GM23248 (cell line): ENCODE measurements around the gene ANO8. TPM values are rescaled to one million over a fixed set of nuclear protein-coding genes. Genes with fewer than 3 reads are reported as not detected.

Source experiments
- DNase-seq: peaks from one replicate; pipeline ENCODE4 v3.0.0-alpha.2; 2015
- H2AFZ ChIP-seq: fragments of 200-600 bp; sonication (generic); 2 replicates; pipeline ENCODE4 v1.6.1; 2016; ENCODE audit warnings: antibody characterized with exemption
- H3F3A ChIP-seq: fragments of 200-600 bp; sonication (generic); 2 replicates; pipeline ENCODE4 v1.6.1; 2016; ENCODE audit warnings: mild to moderate bottlenecking, antibody characterized with exemption, mixed run types; ENCODE audit not compliant: insufficient read depth
- H3K27ac ChIP-seq: fragments of 200-600 bp; sonication (generic); 2 replicates; pipeline ENCODE4 v1.5.1; 2016; ENCODE audit warnings: mild to moderate bottlenecking
- H3K27me3 ChIP-seq: fragments of 200-600 bp; sonication (generic); replicated peaks from 2 replicates; pipeline ENCODE4 v1.6.1; 2016; ENCODE audit warnings: mild to moderate bottlenecking; ENCODE audit not compliant: insufficient read depth
- H3K36me3 ChIP-seq: fragments of 200-600 bp; sonication (generic); 2 replicates; pipeline ENCODE4 v1.6.1; 2016; ENCODE audit warnings: low read depth, mild to moderate bottlenecking
- H3K4me1 ChIP-seq: fragments of 200-600 bp; sonication (generic); 2 replicates; pipeline ENCODE4 v1.6.1; 2016; ENCODE audit warnings: mild to moderate bottlenecking; ENCODE audit not compliant: insufficient read depth
- H3K4me2 ChIP-seq: fragments of 200-600 bp; sonication (generic); one replicate; pipeline ENCODE4 v1.6.1; 2016; ENCODE audit warnings: mild to moderate bottlenecking; ENCODE audit not compliant: unreplicated experiment
- H3K4me3 ChIP-seq: fragments of 200-600 bp; sonication (generic); 2 replicates; pipeline ENCODE4 v1.5.1; 2016; ENCODE audit warnings: mild to moderate bottlenecking
- H3K79me2 ChIP-seq: fragments of 200-600 bp; sonication (generic); 2 replicates; pipeline ENCODE4 v1.6.1; 2016; ENCODE audit warnings: mild to moderate bottlenecking; ENCODE audit not compliant: insufficient read depth
- H3K9ac ChIP-seq: fragments of 200-600 bp; sonication (generic); 2 replicates; pipeline ENCODE4 v1.6.1; 2016; ENCODE audit warnings: mild to moderate bottlenecking
- H3K9me2 ChIP-seq: fragments of 200-600 bp; sonication (generic); 2 replicates; pipeline ENCODE4 v1.6.1; 2016; ENCODE audit warnings: mixed run types, mild to moderate bottlenecking, moderate library complexity; ENCODE audit not compliant: insufficient read depth
- H3K9me3 ChIP-seq: fragments of 200-600 bp; sonication (generic); one replicate; pipeline ENCODE4 v1.6.1; 2017; ENCODE audit warnings: low read depth
- H4K20me1 ChIP-seq: fragments of 200-600 bp; sonication (generic); 2 replicates; pipeline ENCODE4 v1.6.0; 2016; ENCODE audit not compliant: insufficient read depth
- EZH2 ChIP-seq: fragments of 200-600 bp; sonication (generic); IDR thresholded peaks from 2 replicates; pipeline ENCODE4 v1.6.1; 2018; ENCODE audit warnings: antibody characterized with exemption, mild to moderate bottlenecking; ENCODE audit not compliant: insufficient read depth, poor library complexity, severe bottlenecking
- EZH2phosphoT487 ChIP-seq: fragments of 200-600 bp; sonication (generic); IDR thresholded peaks from 2 replicates; pipeline ENCODE4 v1.6.1; 2018; ENCODE audit warnings: antibody characterized with exemption, moderate library complexity, mild to moderate bottlenecking, low read depth; ENCODE audit not compliant: insufficient read depth
- WGBS, 2 experiments: methylation state at CpG; one replicate each; pipeline ENCODE4 v1.1.6; 2015 to 2017; ENCODE audit warnings: low lambda C conversion rate in 2 of 2, low coverage in 1 of 2; ENCODE audit errors: missing lambda C conversion rate in 2 of 2; 5-methylcytosine and 5-hydroxymethylcytosine counted together
- in situ Hi-C: fragments of 300-500 bp; cut with MboI; formaldehyde crosslinking; loops from 2 replicates; pipeline ENCODE4 v1.15.0; 2020
- polyA plus RNA-seq: library from polyadenylated mRNA; unstranded; fragments of >200 nt; fragmentation: Nextera tagmentation; extraction: Ambion mirVana; gene quantifications from 2 replicates; pipeline ENCODE4 v1.2.1, GENCODE V29; 2016
- total RNA-seq: library from RNA; depleted of rRNA; stranded (reverse); fragments of >200 nt; shearing (Covaris generic); gene quantifications from 2 replicates; pipeline ENCODE4 v1.2.3, GENCODE V29; 2014

The ANO8 gene
- total and polyA plus RNA-seq, 2 experiments from 2014 or later, result 0.61 to 4.0 TPM

GRCh38 chr19:17327654-17328516 lies 6.8 kb downstream of the ANO8 start:
- 77 to 94% methylated on average over 34 to 64 of the region's 64 CpGs for WGBS, 2 experiments
- Histone ChIP-seq H3K79me2 (no peaks in the 10 kb centered on the region), H3F3A (0 out of 2 replicates have a peak, but pooled peaks cover 12% of the 10 kb centered on the region), H3K4me1 (no peaks in the 10 kb centered on the region), H3K9me2 (no peaks in the 10 kb centered on the region), H3K9me3 (no peaks in the 10 kb centered on the region), H2AFZ (no peak overlapping the region), H3K4me2 (no peak overlapping the region), H4K20me1 (no peaks in the 10 kb centered on the region), H3K27ac (no peak overlapping the region), H3K36me3 (no peaks in the 10 kb centered on the region), H3K4me3 (no peak overlapping the region), H3K27me3 (no peaks in the 10 kb centered on the region), H3K9ac (no peak overlapping the region)
- DNase-seq, result no peak
- TF ChIP-seq EZH2, result no peak
- TF ChIP-seq EZH2phosphoT487, result no peak
- in situ Hi-C loops, result no loop called here

- Histone ChIP-seq H2AFZ (no peak overlapping the region), H3K27ac (no peak overlapping the region), H3K9me2 (no peaks in the 10 kb centered on the region), H3K4me3 (no peak overlapping the region), H3K27me3 (no peaks in the 10 kb centered on the region), H3K4me1 (no peaks in the 10 kb centered on the region), H3K4me2 (no peak overlapping the region), H3F3A (0 out of 2 replicates have a peak, but pooled peaks cover 12% of the 10 kb centered on the region), H3K79me2 (no peaks in the 10 kb centered on the region), H3K9me3 (no peaks in the 10 kb centered on the region), H3K9ac (no peak overlapping the region), H4K20me1 (no peaks in the 10 kb centered on the region), H3K36me3 (no peaks in the 10 kb centered on the region)
- TF ChIP-seq EZH2, result no peak
- in situ Hi-C loops, result no loop called here
- no peak for DNase-seq
- 93% methylated on average over 26 to 27 of the region's 27 CpGs for WGBS, 2 experiments
Observed at GRCh38 chr19:17327068-17327653, 7.5 kb downstream of the ANO8 start.

- Histone ChIP-seq H3K4me1 (no peaks in the 10 kb centered on the region), H3K9ac (no peak overlapping the region), H3F3A (0 out of 2 replicates have a peak, but pooled peaks cover 12% of the 10 kb centered on the region), H3K9me2 (no peaks in the 10 kb centered on the region), H3K36me3 (no peaks in the 10 kb centered on the region), H2AFZ (no peak overlapping the region), H3K4me3 (no peak overlapping the region), H4K20me1 (no peaks in the 10 kb centered on the region), H3K27ac (no peak overlapping the region), H3K9me3 (no peaks in the 10 kb centered on the region), H3K27me3 (no peaks in the 10 kb centered on the region), H3K4me2 (no peak overlapping the region), H3K79me2 (no peaks in the 10 kb centered on the region)
- DNase-seq, result no peak
- in situ Hi-C loops, result no loop called here
- TF ChIP-seq EZH2phosphoT487 (no peak), EZH2 (no peak)
- 85% methylated on average over 11 of the region's 11 CpGs for WGBS, 2 experiments
Observed at GRCh38 chr19:17326595-17326966, 8.1 kb downstream of the ANO8 start.

- no peak for DNase-seq
- Histone ChIP-seq H3K79me2 (no peaks in the 10 kb centered on the region), H3K4me2 (no peak overlapping the region), H3K9me2 (no peaks in the 10 kb centered on the region), H3K36me3 (no peaks in the 10 kb centered on the region), H3K27ac (no peak overlapping the region), H3F3A (0 out of 2 replicates have a peak, but pooled peaks cover 12% of the 10 kb centered on the region), H3K4me1 (no peaks in the 10 kb centered on the region), H4K20me1 (no peaks in the 10 kb centered on the region), H3K9ac (no peak overlapping the region), H3K9me3 (no peaks in the 10 kb centered on the region), H2AFZ (no peak overlapping the region), H3K4me3 (no peak overlapping the region), H3K27me3 (no peaks in the 10 kb centered on the region)
- in situ Hi-C loops, result no loop called here
- WGBS, 2 experiments, result 57 to 60% methylated on average over 17 of the region's 17 CpGs
- TF ChIP-seq EZH2phosphoT487 (no peak), EZH2 (no peak)
Observed at GRCh38 chr19:17325881-17326594, 8.6 kb downstream of the ANO8 start.
